ENCODE data around the gene RAC3.

GRCh38 chr17:82039695-82040299, 8.3 kb downstream of the RAC3 start:
- TF ChIP-seq CTCF (optimal IDR thresholded peaks at IDR 0.05 in 1 of 3, IDR thresholded peaks at IDR 0.05 in 1 of 3, conservative IDR thresholded peaks at IDR 0.05 in 1 of 3; ENCODE audit: extremely low read depth in 1 of 3, insufficient read depth in 2 of 3, low read length in 3 of 3) (no peak), EZH2 (IDR thresholded peaks at IDR 0.05; ENCODE audit: low read length) (no peak)
